Keratinocyte (primary cell): Measurements from ENCODE around the gene ASB9. TPM values are rescaled to one million over a fixed set of nuclear protein-coding genes. Genes with fewer than 3 reads are reported as not detected.

ENCODE experiments used
- DNase-seq: peaks from one replicate; pipeline ENCODE4 v3.0.0-alpha.2; 2011; ENCODE audit warnings: low read depth, missing footprints, low spot score
- FAIRE-seq: peaks from 2 replicates; lab custom pipeline; 2011; peaks lifted over from hg19 to GRCh38; lab: Jason Lieb, UNC
- H2AFZ ChIP-seq: 2 replicates; pipeline ENCODE4 v1.6.0; 2012; ENCODE audit warnings: low read length, control low read depth, inconsistent platforms; ENCODE audit not compliant: control insufficient read depth
- H3K27ac ChIP-seq: 2 replicates; pipeline ENCODE4 v1.5.1; 2011; ENCODE audit warnings: low read length; ENCODE audit not compliant: control insufficient read depth, insufficient read depth
- H3K27me3 ChIP-seq: 3 replicates; pipeline ENCODE4 v1.6.0; 2011; ENCODE audit warnings: low read length; ENCODE audit not compliant: control insufficient read depth, insufficient read depth; ENCODE audit errors: extremely low read depth
- H3K36me3 ChIP-seq, 2 experiments: 2 replicates in 1 of 2; 3 replicates in 1 of 2; pipeline ENCODE4 v1.5.1; 2011; ENCODE audit warnings: low read length in 2 of 2, mild to moderate bottlenecking in 1 of 2; ENCODE audit not compliant: control insufficient read depth in 2 of 2, insufficient read depth in 2 of 2; ENCODE audit errors: extremely low read depth in 1 of 2
- H3K4me1 ChIP-seq: 3 replicates; pipeline ENCODE4 v1.5.1; 2011; ENCODE audit warnings: low read length; ENCODE audit not compliant: control insufficient read depth, insufficient read depth; ENCODE audit errors: extremely low read depth
- H3K4me2 ChIP-seq: 3 replicates; pipeline ENCODE4 v1.6.0; 2011; ENCODE audit warnings: low read depth, low read length; ENCODE audit not compliant: control insufficient read depth, insufficient read depth; ENCODE audit errors: extremely low read depth
- H3K4me3 ChIP-seq, 3 experiments: fragments of 200-600 bp in 1 of 3; sonication (generic) in 1 of 3; 2 replicates in 2 of 3; 3 replicates in 1 of 3; pipeline ENCODE4 v1.5.1; 2011 to 2016; ENCODE audit warnings: low read length in 3 of 3, mild to moderate bottlenecking in 3 of 3, control low read depth in 2 of 3, inconsistent platforms in 1 of 3, low read depth in 1 of 3, mixed read lengths in 1 of 3, mixed run types in 1 of 3, moderate library complexity in 1 of 3; ENCODE audit not compliant: control insufficient read depth in 2 of 3, insufficient read depth in 2 of 3; ENCODE audit errors: extremely low read depth in 1 of 3
- H3K79me2 ChIP-seq: 2 replicates; pipeline ENCODE4 v1.6.0; 2012; ENCODE audit warnings: low read length; ENCODE audit not compliant: control insufficient read depth, insufficient read depth
- H3K9ac ChIP-seq: 3 replicates; pipeline ENCODE4 v1.6.0; 2011; ENCODE audit warnings: low read length; ENCODE audit not compliant: control insufficient read depth, insufficient read depth; ENCODE audit errors: extremely low read depth
- H3K9me1 ChIP-seq: 3 replicates; pipeline ENCODE4 v1.6.0; 2011; ENCODE audit warnings: low read length; ENCODE audit not compliant: control insufficient read depth, insufficient read depth; ENCODE audit errors: extremely low read depth
- H3K9me3 ChIP-seq: 2 replicates; pipeline ENCODE4 v1.5.1; 2012; ENCODE audit warnings: low read depth, low read length; ENCODE audit not compliant: control insufficient read depth
- H4K20me1 ChIP-seq: 3 replicates; pipeline ENCODE4 v1.6.0; 2011; ENCODE audit warnings: low read length; ENCODE audit not compliant: control insufficient read depth, insufficient read depth; ENCODE audit errors: extremely low read depth
- EZH2 ChIP-seq: IDR thresholded peaks from one replicate; pipeline ENCODE4 v1.6.1; 2012; ENCODE audit warnings: inconsistent platforms, mild to moderate bottlenecking, low read length, moderate library complexity
- dilution Hi-C: fragments of 300-500 bp; cut with MboI; formaldehyde crosslinking; loops from one replicate; pipeline ENCODE4 v1.7.0; 2020; ENCODE audit warnings: low sequenced_read_pairs; ENCODE audit not compliant: extremely low pct_ligation_motif_present
- polyA plus RNA-seq, 5 experiments: library from polyadenylated mRNA; depleted of rRNA in 3 of 5; stranded (reverse) in 3 of 5; stranded (forward) in 1 of 5; unstranded in 1 of 5; fragments of >200 nt; gene quantifications; 1 replicate in 1 of 5; 2 replicates in 3 of 5; 3 replicates in 1 of 5; pipeline versions ENCODE4 v1.2.1 to v1.2.3, GENCODE V29; 2011 to 2012; ENCODE audit warnings: missing spikeins in 2 of 5, low read depth in 1 of 5, low replicate concordance in 1 of 5
- TF ChIP-seq, protein P1 (sequence below), 3 experiments: IDR thresholded peaks in 1 of 3; conservative IDR thresholded peaks in 1 of 3; optimal IDR thresholded peaks in 1 of 3; 2 replicates in 2 of 3; 3 replicates in 1 of 3; pipeline versions ENCODE3 to v1.5.1; 2011; ENCODE audit warnings: low read length in 3 of 3, mild to moderate bottlenecking in 3 of 3, moderate library complexity in 2 of 3, control low read depth in 1 of 3, inconsistent platforms in 1 of 3; ENCODE audit not compliant: insufficient read depth in 2 of 3; ENCODE audit errors: extremely low read depth in 1 of 3

ASB9 gene
- polyA plus RNA-seq, 1 donor (not counting 4 experiments of a cell fraction or from before 2014, with no cell fraction given) = 0.66 TPM

DNA sequence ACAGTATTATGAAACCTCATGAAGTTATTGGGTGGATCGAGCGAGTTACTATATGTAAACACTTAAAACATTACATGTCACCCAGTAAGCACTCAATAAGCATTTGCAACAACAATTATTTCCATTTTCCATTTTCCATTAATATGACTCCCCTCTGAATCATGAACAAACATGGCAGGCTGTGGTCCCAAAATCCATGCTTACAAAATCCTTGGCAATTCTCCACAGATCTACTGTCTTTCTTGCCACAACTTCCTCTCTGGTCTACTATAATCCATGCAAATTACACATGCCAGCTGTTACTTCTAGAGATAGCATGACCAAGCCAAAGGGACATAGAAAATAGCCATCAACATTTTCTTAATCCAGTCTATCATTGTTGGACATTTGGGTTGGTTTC, 23.6 kb upstream of the ASB9 start:
- Histone ChIP-seq H3K4me3 (no peak overlapping the region), H3K4me1 (no peaks in the 10 kb centered on the region), H2AFZ (no peak overlapping the region), H3K27ac (no peak overlapping the region), H3K9me3 (no peaks in the 10 kb centered on the region), H4K20me1 (no peaks in the 10 kb centered on the region), H3K9me1 (no peaks in the 10 kb centered on the region), H3K9ac (no peak overlapping the region), H3K79me2 (no peaks in the 10 kb centered on the region), H3K27me3 (no peaks in the 10 kb centered on the region), H3K36me3 (no peaks in the 10 kb centered on the region), H3K4me2 (no peak overlapping the region)
- dilution Hi-C loops = no loop called here
- TF ChIP-seq EZH2 = no peak
- TF ChIP-seq, protein P1, sequence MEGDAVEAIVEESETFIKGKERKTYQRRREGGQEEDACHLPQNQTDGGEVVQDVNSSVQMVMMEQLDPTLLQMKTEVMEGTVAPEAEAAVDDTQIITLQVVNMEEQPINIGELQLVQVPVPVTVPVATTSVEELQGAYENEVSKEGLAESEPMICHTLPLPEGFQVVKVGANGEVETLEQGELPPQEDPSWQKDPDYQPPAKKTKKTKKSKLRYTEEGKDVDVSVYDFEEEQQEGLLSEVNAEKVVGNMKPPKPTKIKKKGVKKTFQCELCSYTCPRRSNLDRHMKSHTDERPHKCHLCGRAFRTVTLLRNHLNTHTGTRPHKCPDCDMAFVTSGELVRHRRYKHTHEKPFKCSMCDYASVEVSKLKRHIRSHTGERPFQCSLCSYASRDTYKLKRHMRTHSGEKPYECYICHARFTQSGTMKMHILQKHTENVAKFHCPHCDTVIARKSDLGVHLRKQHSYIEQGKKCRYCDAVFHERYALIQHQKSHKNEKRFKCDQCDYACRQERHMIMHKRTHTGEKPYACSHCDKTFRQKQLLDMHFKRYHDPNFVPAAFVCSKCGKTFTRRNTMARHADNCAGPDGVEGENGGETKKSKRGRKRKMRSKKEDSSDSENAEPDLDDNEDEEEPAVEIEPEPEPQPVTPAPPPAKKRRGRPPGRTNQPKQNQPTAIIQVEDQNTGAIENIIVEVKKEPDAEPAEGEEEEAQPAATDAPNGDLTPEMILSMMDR (optimal IDR thresholded peaks at IDR 0.05 in 1 of 3, IDR thresholded peaks at IDR 0.05 in 1 of 3, conservative IDR thresholded peaks at IDR 0.05 in 1 of 3; ENCODE audit: extremely low read depth in 1 of 3, insufficient read depth in 2 of 3, low read length in 3 of 3) = no peak
- no peak for DNase-seq
- no peak for FAIRE-seq

- Histone ChIP-seq H3K27ac (no peak overlapping the region), H3K27me3 (no peaks in the 10 kb centered on the region), H4K20me1 (no peaks in the 10 kb centered on the region), H3K36me3 (no peaks in the 10 kb centered on the region), H3K4me2 (no peak overlapping the region), H3K9me1 (no peaks in the 10 kb centered on the region), H3K4me3 (no peak overlapping the region), H3K9ac (no peak overlapping the region), H3K9me3 (no peaks in the 10 kb centered on the region), H3K79me2 (no peaks in the 10 kb centered on the region), H2AFZ (no peak overlapping the region), H3K4me1 (no peaks in the 10 kb centered on the region)
- dilution Hi-C loops = no loop called here
- TF ChIP-seq EZH2 = no peak
- TF ChIP-seq, protein P1 (optimal IDR thresholded peaks at IDR 0.05 in 1 of 3, IDR thresholded peaks at IDR 0.05 in 1 of 3, conservative IDR thresholded peaks at IDR 0.05 in 1 of 3; ENCODE audit: extremely low read depth in 1 of 3, insufficient read depth in 2 of 3, low read length in 3 of 3) = no peak
- FAIRE-seq (no peak), DNase-seq (no peak)
Observed at GRCh38 chrX:15292861-15293260, 23.0 kb upstream of the ASB9 start.
